GM18951 (cell line): ENCODE measurements around the gene STK33.
A peak's percentile ranks its signal among the peaks of the same experiment; 100 is the strongest.

Experiments used
- POLR2A ChIP-seq: IDR thresholded peaks from 4 replicates; pipeline ENCODE4 v1.6.1; 2011; ENCODE audit warnings: mild to moderate bottlenecking; ENCODE audit not compliant: insufficient read length, insufficient read depth; ENCODE audit errors: extremely low read depth
- in situ Hi-C: fragments of 300-500 bp; cut with MboI; formaldehyde crosslinking; loops from one replicate; pipeline ENCODE4 v1.12.0; 2022; ENCODE audit warnings: low sequenced_read_pairs, mixed read lengths, inconsistent platforms; ENCODE audit not compliant: unreplicated experiment

The STK33 gene

GRCh38 chr11:8593935-8594909 is at the start of gene STK33:
STK33 (minus strand) TSS chr11:8594228; CDS start chr11:8474905, 119,323 bp downstream.
- in situ Hi-C loops: no loop called here
- TF ChIP-seq POLR2A: peak; percentile 57

GRCh38 chr11:8642196-8642841 is 48.3 kb upstream of the STK33 start:
- in situ Hi-C loops: no loop called here
- TF ChIP-seq POLR2A: no peak

GRCh38 chr11:8641332-8641731 is 47.3 kb upstream of the STK33 start:
- no peak for TF ChIP-seq POLR2A
- in situ Hi-C loops: no loop called here

GRCh38 chr11:8640267-8640906 is 46.4 kb upstream of the STK33 start:
- TF ChIP-seq POLR2A: no peak
- in situ Hi-C loops: no loop called here

GRCh38 chr11:8639655-8640054 is 45.6 kb upstream of the STK33 start:
- TF ChIP-seq POLR2A: no peak
- in situ Hi-C loops: no loop called here

- TF ChIP-seq POLR2A: no peak
- in situ Hi-C loops: no loop called here
These were observed 44.3 kb upstream of the STK33 start for GRCh38 chr11:8638300-8638699.

GRCh38 chr11:8636127-8636526 is 42.1 kb upstream of the STK33 start:
- no peak for TF ChIP-seq POLR2A
- in situ Hi-C loops: no loop called here

- no peak for TF ChIP-seq POLR2A
- in situ Hi-C loops: no loop called here
These were observed 40.5 kb upstream of the STK33 start for GRCh38 chr11:8634498-8634897.

GRCh38 chr11:8631395-8632118 is 37.5 kb upstream of the STK33 start:
- in situ Hi-C loops: no loop called here
- TF ChIP-seq POLR2A: no peak

GRCh38 chr11:8624698-8625097 is 30.7 kb upstream of the STK33 start:
- in situ Hi-C loops: no loop called here
- TF ChIP-seq POLR2A: no peak

- no peak for TF ChIP-seq POLR2A
- in situ Hi-C loops: no loop called here
These were observed 27.1 kb upstream of the STK33 start for GRCh38 chr11:8621147-8621546.

GRCh38 chr11:8617063-8617462 is 23.0 kb upstream of the STK33 start:
- TF ChIP-seq POLR2A: no peak
- in situ Hi-C loops: no loop called here
